Globus pallidus (tissue), 1 donor: Measurements from ENCODE around the gene RAB14.

Source experiments
- DNase-seq: peaks from one replicate; pipeline ENCODE4 v3.0.0-alpha.2; 2015; ENCODE audit warnings: low spot score

The RAB14 gene

DNA sequence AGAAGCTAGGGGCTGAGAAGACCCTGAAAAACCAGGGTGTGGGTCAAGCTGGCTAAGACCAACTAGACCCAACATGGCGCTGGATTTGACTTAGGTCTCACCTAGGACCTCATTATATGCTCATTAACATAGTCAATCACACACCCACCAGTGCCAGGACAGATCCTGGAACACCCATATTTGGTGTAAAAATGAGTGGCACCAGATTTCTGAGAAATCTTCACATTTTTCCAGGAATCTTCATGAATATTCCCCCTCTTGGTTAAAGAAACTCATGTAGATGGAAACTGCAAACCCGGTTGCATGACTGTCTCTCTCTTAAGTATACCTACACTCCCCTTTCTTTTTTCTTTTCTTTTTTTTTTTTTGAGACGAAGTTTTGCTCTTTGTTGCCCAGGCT is 17.9 kb upstream of the RAB14 start:
- no peak for DNase-seq

GRCh38 chr9:121218357-121219027 is 16.8 kb upstream of the RAB14 start:
- DNase-seq, result no peak

DNA sequence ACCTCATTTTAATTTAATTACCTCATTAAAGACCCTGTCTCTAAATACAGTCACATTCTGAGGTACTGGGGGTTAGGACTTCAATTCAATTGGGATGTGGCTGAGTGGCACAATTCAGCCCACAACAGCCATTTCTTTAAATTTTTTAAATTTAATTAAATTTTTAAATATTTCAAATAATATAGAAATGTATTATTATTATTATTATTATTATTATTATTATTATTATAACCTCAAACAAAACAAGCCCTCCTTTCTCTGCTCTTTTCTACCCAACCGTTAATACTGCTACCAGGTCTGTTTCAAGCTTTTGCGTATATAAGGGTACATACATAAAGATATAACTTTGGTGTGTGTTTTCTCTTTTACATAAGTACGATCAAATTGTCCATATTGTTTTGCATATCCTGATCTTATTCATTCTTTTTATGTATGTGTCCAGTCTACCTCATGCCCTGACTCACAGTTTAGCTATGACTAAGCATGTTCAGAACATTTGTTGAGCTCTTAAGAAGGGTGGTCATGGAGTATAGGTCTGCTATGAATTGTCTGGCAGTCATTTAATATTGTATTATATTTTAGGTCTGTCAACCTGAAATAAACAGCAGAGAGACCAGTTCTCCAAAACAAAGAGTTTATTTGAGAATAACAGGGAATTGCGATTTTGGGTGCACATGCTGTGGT is 16.1 kb upstream of the RAB14 start:
- DNase-seq, result no peak

DNA sequence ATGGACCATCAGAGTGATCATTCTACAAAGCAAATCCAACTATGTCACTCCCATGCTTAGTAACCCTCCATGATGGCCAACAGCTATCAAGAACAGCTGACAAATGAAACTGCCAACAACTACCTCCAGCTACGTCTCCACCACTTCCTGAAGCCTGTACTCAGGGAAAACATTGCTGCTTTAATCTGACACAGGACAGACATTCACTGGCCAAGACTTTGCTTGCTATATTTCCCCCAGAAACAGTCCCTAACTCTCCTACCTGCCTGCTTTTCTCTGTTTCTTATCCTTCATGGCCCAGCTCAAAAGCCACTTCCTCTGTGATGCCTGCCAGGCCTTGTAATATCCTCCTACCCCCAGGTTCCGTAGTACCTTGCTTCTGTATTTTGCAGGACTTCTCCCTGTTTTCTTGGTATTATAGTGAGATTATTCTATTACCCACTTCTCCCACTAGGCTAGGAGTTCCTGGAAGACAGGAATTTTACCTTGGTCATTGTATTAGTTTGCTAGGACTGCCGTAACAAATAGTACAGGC is 14.7 kb upstream of the RAB14 start:
- no peak for DNase-seq

DNA sequence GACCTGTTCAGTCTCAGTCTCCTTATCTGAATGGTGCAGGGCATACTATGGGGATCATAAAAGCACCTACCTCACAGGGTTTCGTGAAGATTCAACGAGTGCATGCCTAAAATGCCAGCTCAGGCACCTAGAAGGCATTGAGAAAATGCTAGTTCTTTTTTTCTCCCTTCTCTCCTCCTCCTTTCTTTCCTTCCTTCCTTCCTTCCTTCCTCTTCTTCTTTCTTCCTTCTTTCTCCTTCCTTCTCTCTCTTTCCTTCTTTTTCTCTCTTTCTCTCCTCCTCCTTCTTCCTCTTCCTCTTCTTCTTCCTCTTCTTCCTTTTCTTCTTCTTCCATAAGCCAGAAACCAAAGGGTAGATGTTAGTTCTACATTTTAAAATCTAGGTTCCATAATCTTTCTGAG is 12.3 kb upstream of the RAB14 start:
- DNase-seq, result no peak

- DNase-seq, result peak; percentile 89
Measured at GRCh38 chr9:121213136-121213806, 11.6 kb upstream of the RAB14 start.

DNA sequence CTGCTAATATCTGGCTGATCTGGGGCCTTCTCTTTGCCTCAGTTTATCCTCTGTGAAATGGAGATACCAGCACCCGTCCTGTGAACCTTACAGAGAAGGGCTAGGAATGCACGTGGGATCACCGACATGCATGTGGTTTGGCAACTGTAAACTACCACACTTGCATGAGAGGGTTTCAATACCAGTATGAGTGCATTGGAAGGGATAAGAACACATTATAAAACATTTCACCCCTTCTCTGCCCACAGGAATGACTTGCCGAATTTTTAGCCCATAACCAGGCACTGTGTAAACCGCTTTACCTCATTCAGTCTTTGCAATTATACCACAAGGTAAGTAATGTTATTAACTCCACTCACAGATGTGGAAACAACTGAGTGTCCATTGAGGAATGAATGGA is 8.9 kb upstream of the RAB14 start:
- no peak for DNase-seq

DNA sequence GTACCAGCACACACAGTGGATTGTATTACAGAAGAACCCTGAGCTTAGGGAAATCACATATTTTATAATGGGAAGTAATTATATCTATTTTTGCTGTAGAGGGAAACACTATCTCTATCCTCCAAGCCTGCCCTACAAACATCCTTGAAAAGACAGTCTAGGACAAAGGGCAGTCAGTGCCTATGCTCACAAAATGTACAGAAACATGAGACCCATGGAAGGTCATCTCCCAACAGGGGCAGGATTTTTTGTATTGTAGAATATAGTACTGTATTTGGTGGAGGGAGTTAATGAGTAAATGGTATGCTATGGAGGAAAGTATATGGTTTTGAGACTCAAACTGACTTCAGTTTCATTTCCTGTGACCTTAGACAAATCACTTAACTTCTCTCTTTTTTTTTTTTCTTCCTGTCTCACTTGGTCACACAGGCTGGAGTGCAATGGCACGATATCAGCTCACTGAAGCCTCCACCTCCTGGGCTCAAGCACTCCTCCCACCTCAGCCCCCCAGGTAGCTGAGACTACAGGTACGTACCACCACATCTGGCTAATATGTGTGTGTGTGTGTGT is 5.8 kb upstream of the RAB14 start:
- no peak for DNase-seq

DNA sequence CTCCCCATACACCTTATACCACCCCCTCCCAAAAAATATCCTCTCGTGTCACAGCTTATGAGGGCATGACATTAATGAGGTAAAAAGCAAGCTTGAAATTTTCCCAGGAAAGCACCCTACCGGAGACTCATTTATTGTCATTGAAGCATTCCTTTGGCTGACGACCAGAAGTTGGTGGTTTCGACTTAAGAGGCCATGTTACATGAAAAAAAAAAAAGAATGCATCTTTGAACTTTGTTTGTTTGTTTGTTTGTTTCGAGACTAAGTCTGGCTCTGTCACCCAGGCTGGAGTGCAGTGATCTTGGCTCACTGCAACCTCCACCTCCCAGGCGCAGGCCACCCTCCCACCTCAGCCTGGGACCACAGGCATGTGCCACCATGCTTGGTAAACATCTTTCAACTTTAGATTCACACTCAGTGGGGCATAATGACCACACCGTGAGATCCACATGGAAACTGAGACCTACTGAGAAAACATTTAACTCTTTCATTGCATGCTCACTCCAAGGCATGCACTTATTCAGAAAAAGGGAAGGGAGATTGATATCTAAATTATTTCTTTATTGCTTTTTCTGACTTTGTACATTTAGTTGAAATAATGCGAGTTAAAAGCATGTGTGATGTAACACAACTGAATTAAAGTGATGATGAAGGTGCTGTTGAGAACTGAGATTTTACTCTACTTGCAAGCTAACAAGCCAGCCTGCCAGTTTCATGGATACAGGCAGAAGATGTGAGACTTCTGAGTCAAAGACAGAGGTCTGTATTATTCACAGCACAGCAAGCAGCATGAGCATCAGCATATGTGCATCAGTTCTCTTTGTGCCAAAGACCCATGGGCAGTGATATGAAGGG is 5.1 kb upstream of the RAB14 start:
- no peak for DNase-seq

DNA sequence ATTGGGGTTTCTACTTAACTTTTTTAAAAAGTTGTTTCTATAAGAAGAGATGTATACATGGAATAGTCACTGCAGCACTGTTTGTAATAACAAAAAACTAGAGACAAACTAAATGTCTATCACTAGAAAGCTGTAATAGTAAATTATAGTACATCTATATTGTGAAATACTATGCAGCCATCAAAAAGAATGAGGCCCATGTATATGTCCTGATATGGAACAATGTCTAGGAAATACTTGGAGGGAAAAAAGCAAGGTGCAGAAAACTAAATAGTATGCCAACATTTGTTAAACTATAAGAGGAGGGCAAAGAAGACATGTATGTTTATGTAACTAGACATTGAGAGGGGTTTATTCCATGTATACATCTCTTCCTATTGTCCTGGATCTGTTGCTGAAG is 2.9 kb upstream of the RAB14 start:
- no peak for DNase-seq

GRCh38 chr9:121204121-121204520 is 2.5 kb upstream of the RAB14 start:
- DNase-seq, result no peak

- peak; percentile 14 for DNase-seq
Measured at GRCh38 chr9:121201045-121201737, 478 bp downstream of the RAB14 start.

GRCh38 chr9:121200356-121200755 is 1.3 kb downstream of the RAB14 start:
- no peak for DNase-seq

DNA sequence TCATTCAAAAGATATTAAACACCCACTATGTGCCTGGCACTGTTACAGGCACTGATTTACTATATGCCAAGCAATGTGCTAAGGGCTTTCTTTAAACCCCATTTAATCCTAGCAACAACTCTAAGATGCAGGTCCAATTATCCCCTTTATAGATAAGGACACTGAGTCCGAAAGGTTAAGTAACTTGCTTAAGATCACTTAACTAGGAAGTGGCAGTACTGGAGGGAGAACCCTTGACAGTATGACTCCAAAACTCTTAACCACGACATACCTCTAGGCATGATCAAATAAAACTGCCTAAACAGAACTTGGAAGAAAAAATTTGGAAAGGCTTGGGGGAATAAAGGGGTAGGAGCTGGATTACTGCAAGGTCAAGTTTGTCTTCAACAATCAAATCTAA is 1.7 kb downstream of the RAB14 start:
- DNase-seq, result no peak

- no peak for DNase-seq
Measured at GRCh38 chr9:121198512-121199042, 3.1 kb downstream of the RAB14 start.

DNA sequence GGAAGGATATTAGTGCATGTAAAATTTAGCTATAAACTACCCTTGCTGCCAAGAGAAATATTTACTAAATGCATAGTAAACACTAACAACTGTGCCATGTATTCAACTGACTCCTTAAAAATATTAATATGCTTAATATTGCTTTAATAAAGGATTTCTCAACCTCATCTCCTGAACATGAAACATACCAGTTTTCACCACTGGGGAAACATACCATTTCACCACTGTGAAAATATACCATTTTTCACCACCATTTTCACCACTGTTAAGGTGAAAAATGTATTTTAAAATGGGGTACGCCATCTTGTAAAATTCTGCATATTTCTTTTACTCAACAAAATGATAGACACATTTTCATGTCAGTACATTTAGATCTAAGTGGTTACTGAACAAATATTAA is 4.5 kb downstream of the RAB14 start:
- DNase-seq, result no peak

GRCh38 chr9:121196389-121196788 is 5.3 kb downstream of the RAB14 start:
- DNase-seq, result no peak

- no peak for DNase-seq
Measured at GRCh38 chr9:121194730-121195129, 6.9 kb downstream of the RAB14 start.

GRCh38 chr9:121192959-121193640 is 8.6 kb downstream of the RAB14 start:
- DNase-seq, result no peak

- no peak for DNase-seq
Measured at GRCh38 chr9:121192518-121192917, 9.2 kb downstream of the RAB14 start.
